IMR-90 (cell line): ENCODE results near the gene FBN3. TPM values are rescaled to one million over a fixed set of nuclear protein-coding genes. Genes with fewer than 3 reads are reported as not detected.

Experiments used
- ATAC-seq: fragments of 200-7000 bp; cut with Tn5 transposase; 2 replicates; pipeline ENCODE4 v1.9.1; 2020; ENCODE audit warnings: low read depth, mild to moderate bottlenecking, moderate library complexity
- BruUV-seq: library from RNA; stranded (reverse); fragments of 400-500 nt; replicated peaks from 2 replicates; lab custom pipeline; 2021; lab: Mats Ljungman, UMichigan
- CTCF ChIA-PET: fragments of 300-600 bp; formaldehyde crosslinking; extraction: SDS; loops from one replicate; lab custom pipeline; 2021; ENCODE audit warnings: antibody characterized with exemption; lab: Yijun Ruan, JAX
- POLR2A ChIA-PET: fragments of 300-600 bp; sonication (Branson Sonifier 250); formaldehyde crosslinking; loops from one replicate; lab custom pipeline; 2022; ENCODE audit warnings: antibody characterized with exemption; ENCODE audit not compliant: unreplicated experiment; lab: Charles Lee
- DNase-seq: peaks from one replicate; pipeline ENCODE4 v3.0.0; 2013
- H2AFZ ChIP-seq: replicated peaks from 2 replicates; pipeline ENCODE3; 2013; ENCODE audit warnings: low read length, mild to moderate bottlenecking; ENCODE audit not compliant: poor library complexity
- H2AK5ac ChIP-seq: 2 replicates; pipeline ENCODE4 v1.6.1; 2013; ENCODE audit warnings: low read depth, low read length, inconsistent platforms
- H2AK9ac ChIP-seq: replicated peaks from 2 replicates; pipeline ENCODE3; 2013; ENCODE audit warnings: mild to moderate bottlenecking, low read depth, low read length, moderate library complexity; ENCODE audit not compliant: poor library complexity
- H2BK120ac ChIP-seq: 2 replicates; pipeline ENCODE4 v1.6.1; 2013; ENCODE audit warnings: low read depth, low read length, inconsistent platforms
- H2BK15ac ChIP-seq: 3 replicates; pipeline ENCODE4 v1.6.1; 2013; ENCODE audit warnings: low read depth, low read length, inconsistent platforms
- H2BK20ac ChIP-seq: 2 replicates; pipeline ENCODE4 v1.6.1; 2013; ENCODE audit warnings: low read depth, mild to moderate bottlenecking, inconsistent platforms, low read length, moderate library complexity
- H2BK5ac ChIP-seq: 2 replicates; pipeline ENCODE4 v1.6.1; 2013; ENCODE audit warnings: mild to moderate bottlenecking, low read depth, low read length, inconsistent platforms; ENCODE audit not compliant: poor library complexity, severe bottlenecking
- H3K14ac ChIP-seq: replicated peaks from 2 replicates; pipeline ENCODE4 v1.6.1; 2013; ENCODE audit warnings: low read depth, low read length, inconsistent platforms
- H3K18ac ChIP-seq: 2 replicates; pipeline ENCODE4 v1.6.1; 2013; ENCODE audit warnings: low read depth, low read length, control low read depth
- H3K23ac ChIP-seq: 2 replicates; pipeline ENCODE4 v1.6.1; 2013; ENCODE audit warnings: low read depth, low read length, inconsistent platforms
- H3K27ac ChIP-seq: 2 replicates; pipeline ENCODE4 v1.5.1; 2013; ENCODE audit warnings: mild to moderate bottlenecking, control low read depth, low read length; ENCODE audit not compliant: insufficient read depth
- H3K27me3 ChIP-seq: 2 replicates; pipeline ENCODE4 v1.6.1; 2013; ENCODE audit warnings: low read length; ENCODE audit not compliant: control insufficient read depth, insufficient read depth
- H3K36me3 ChIP-seq: 2 replicates; pipeline ENCODE4 v1.6.1; 2013; ENCODE audit warnings: low read length, mixed read lengths; ENCODE audit not compliant: control insufficient read depth, insufficient read depth
- H3K4ac ChIP-seq: 2 replicates; pipeline ENCODE4 v1.6.1; 2013; ENCODE audit warnings: low read depth, low read length, inconsistent platforms
- H3K4me1 ChIP-seq: 2 replicates; pipeline ENCODE4 v1.6.1; 2013; ENCODE audit warnings: low read length, mixed read lengths; ENCODE audit not compliant: control insufficient read depth, insufficient read depth
- H3K4me2 ChIP-seq: 2 replicates; pipeline ENCODE4 v1.6.1; 2013; ENCODE audit warnings: low read depth, mild to moderate bottlenecking, control low read depth, low read length, moderate library complexity
- H3K4me3 ChIP-seq: 2 replicates; pipeline ENCODE4 v1.5.1; 2013; ENCODE audit warnings: low read depth, mild to moderate bottlenecking, control low read depth, low read length, moderate library complexity; ENCODE audit not compliant: insufficient read depth
- H3K56ac ChIP-seq: 2 replicates; pipeline ENCODE4 v1.6.1; 2013; ENCODE audit warnings: low read length, inconsistent platforms; ENCODE audit not compliant: insufficient read depth; ENCODE audit errors: extremely low read depth
- H3K79me1 ChIP-seq, 2 experiments: 2 replicates each; pipeline ENCODE4 v1.6.1; 2013; ENCODE audit warnings: low read length in 2 of 2, inconsistent platforms in 1 of 2, low read depth in 1 of 2
- H3K9ac ChIP-seq: 2 replicates; pipeline ENCODE4 v1.6.1; 2013; ENCODE audit warnings: low read depth, low read length, control low read depth
- H3K9me1 ChIP-seq: 2 replicates; pipeline ENCODE4 v1.6.1; 2013; ENCODE audit warnings: low read length, inconsistent platforms; ENCODE audit not compliant: insufficient read depth
- H3K9me3 ChIP-seq: 2 replicates; pipeline ENCODE4 v1.6.1; 2013; ENCODE audit warnings: low read length; ENCODE audit not compliant: control insufficient read depth, insufficient read depth
- H4K20me1 ChIP-seq: 2 replicates; pipeline ENCODE4 v1.6.1; 2013; ENCODE audit warnings: low read length, inconsistent platforms; ENCODE audit not compliant: insufficient read depth
- H4K5ac ChIP-seq: 2 replicates; pipeline ENCODE4 v1.6.1; 2013; ENCODE audit warnings: mild to moderate bottlenecking, low read depth, low read length, control low read depth
- H4K8ac ChIP-seq, 2 experiments: 2 replicates each; pipeline ENCODE4 v1.6.1; 2013; ENCODE audit warnings: low read depth in 2 of 2, low read length in 2 of 2, control low read depth in 1 of 2, inconsistent platforms in 1 of 2
- H4K91ac ChIP-seq: 2 replicates; pipeline ENCODE4 v1.6.1; 2013; ENCODE audit warnings: low read depth, low read length, inconsistent platforms; ENCODE audit not compliant: insufficient read depth
- BHLHE40 ChIP-seq: fragments of 150-350 bp; IDR thresholded peaks from 2 replicates; pipeline ENCODE4 v1.6.1; 2016; ENCODE audit warnings: mild to moderate bottlenecking, low read depth, low read length
- FOS ChIP-seq: fragments of 150-350 bp; IDR thresholded peaks from 2 replicates; pipeline ENCODE4 v1.6.1; 2016; ENCODE audit warnings: low read depth, low read length
- NFE2L2 ChIP-seq: fragments of 150-350 bp; IDR thresholded peaks from 2 replicates; pipeline ENCODE4 v1.6.1; 2016; ENCODE audit warnings: low read depth, mild to moderate bottlenecking, low read length
- POLR2A ChIP-seq: IDR thresholded peaks from 2 replicates; pipeline ENCODE4 v1.6.1; 2012; ENCODE audit warnings: mild to moderate bottlenecking, low read depth, low read length
- RAD21 ChIP-seq: IDR thresholded peaks from 2 replicates; pipeline ENCODE4 v1.6.1; 2012; ENCODE audit warnings: low read length, improper control_type of control experiment
- RCOR1 ChIP-seq: IDR thresholded peaks from 2 replicates; pipeline ENCODE4 v1.6.1; 2012; ENCODE audit warnings: mild to moderate bottlenecking, low read length, improper control_type of control experiment; ENCODE audit not compliant: insufficient replicate concordance
- WGBS, 2 experiments: methylation state at CpG; one replicate each; pipeline versions ENCODE4 v1.1.5 to v1.1.7; 2013; ENCODE audit warnings: missing lambda C conversion rate in 2 of 2; ENCODE audit not compliant: insufficient read length in 1 of 2; ENCODE audit errors: extremely low coverage in 2 of 2; 5-methylcytosine and 5-hydroxymethylcytosine counted together
- dilution Hi-C: fragments of 300-500 bp; cut with HindIII; formaldehyde crosslinking; loops from one replicate; pipeline ENCODE4 v1.14.3; 2018; ENCODE audit warnings: low sequenced_read_pairs; ENCODE audit not compliant: unreplicated experiment
- in situ Hi-C: fragments of 300-500 bp; cut with MboI; formaldehyde crosslinking; loops from 3 replicates; pipeline ENCODE4 v1.14.3; 2019; ENCODE audit warnings: low sequenced_read_pairs, inconsistent platforms, mixed read lengths
- intact Hi-C: fragments of 100-400 bp; cut with micrococcal nuclease; formaldehyde crosslinking; loops from 2 replicates; pipeline ENCODE4 v1.10.0; 2022
- polyA plus RNA-seq, 3 experiments: library from polyadenylated mRNA; depleted of rRNA; stranded (reverse); fragments of >200 nt; gene quantifications; 2 replicates each; pipeline ENCODE4 v1.2.3, GENCODE V29; 2012; ENCODE audit warnings: low replicate concordance in 1 of 3
- total RNA-seq: library from RNA; depleted of rRNA; stranded (reverse); fragments of >200 nt; gene quantifications from 2 replicates; pipeline ENCODE4 v1.2.3, GENCODE V29; 2012
- TF ChIP-seq, protein P1 (sequence below): fragments of 150-350 bp; IDR thresholded peaks from 2 replicates; pipeline ENCODE4 v1.6.1; 2016; ENCODE audit warnings: low read depth, mild to moderate bottlenecking, low read length, moderate library complexity, borderline replicate concordance

The FBN3 gene
- total and polyA plus RNA-seq, 2 of the 4 experiments (the other 2 are of a cell fraction), result not detected

DNA sequence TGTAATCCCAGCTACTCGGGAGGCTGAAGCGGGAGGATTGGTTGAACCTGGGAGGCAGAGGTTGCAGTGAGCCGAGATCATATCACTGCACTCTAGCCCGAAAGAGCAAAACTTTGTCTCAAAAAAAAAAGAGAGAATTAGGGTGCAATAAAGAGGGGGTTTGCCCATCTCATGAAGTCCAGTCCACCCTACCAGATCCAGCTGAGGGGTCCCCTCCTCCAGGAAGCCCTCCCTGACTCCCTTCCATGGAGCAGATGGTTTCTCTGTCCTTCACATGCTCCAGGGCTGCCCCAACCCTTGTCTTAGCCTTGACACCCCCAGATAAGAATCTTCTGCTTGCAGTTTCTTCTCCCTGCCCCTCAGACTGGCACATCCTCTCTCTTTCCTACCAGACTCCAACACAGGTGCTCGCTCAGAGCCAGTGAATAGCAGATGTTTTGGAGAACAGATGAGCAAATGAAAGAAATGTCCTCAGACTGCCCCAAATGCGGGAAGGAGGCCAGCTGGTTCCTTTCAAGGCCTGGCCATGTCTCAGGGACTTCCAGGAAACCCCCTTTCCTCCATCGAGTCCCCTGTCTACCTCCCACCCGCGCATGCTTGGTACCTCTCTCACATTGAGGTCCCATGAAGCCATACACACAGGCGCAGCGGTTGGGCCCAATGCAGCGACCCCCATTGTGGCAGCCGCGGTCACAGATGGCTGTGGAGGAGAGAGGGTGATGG is 5.0 kb downstream of the FBN3 start:
- DNase-seq (no peak), ATAC-seq (no peak)
- Histone ChIP-seq H3K18ac (no peak overlapping the region), H3K36me3 (no peaks in the 10 kb centered on the region), H3K9me1 (no peaks in the 10 kb centered on the region), H3K23ac (no peak overlapping the region), H2BK5ac (no peak overlapping the region), H3K56ac (no peak overlapping the region), H3K9me3 (no peaks in the 10 kb centered on the region), H3K27ac (no peak overlapping the region), H3K27me3 (peaks cover 44% of the 10 kb centered on the region), H2BK15ac (no peak overlapping the region), H4K8ac (no peak overlapping the region), H4K91ac (no peak overlapping the region), H4K5ac (no peak overlapping the region), H3K4ac (no peak overlapping the region), H3K4me1 (peaks cover 2% of the 10 kb centered on the region; the same call in 1 of the 2 replicates), H3K9ac (no peak overlapping the region), H2AK9ac (no peak overlapping the region), H2BK20ac (no peak overlapping the region), H3K4me2 (no peak overlapping the region), H2AFZ (no peak overlapping the region), H2BK120ac (no peak overlapping the region), H3K4me3 (no peak overlapping the region), H3K79me1 (no peaks in the 10 kb centered on the region), H2AK5ac (no peak overlapping the region), H4K20me1 (no peaks in the 10 kb centered on the region), H3K14ac (no peak overlapping the region)
- intact Hi-C loops, result no loop called here
- TF ChIP-seq, protein P1, sequence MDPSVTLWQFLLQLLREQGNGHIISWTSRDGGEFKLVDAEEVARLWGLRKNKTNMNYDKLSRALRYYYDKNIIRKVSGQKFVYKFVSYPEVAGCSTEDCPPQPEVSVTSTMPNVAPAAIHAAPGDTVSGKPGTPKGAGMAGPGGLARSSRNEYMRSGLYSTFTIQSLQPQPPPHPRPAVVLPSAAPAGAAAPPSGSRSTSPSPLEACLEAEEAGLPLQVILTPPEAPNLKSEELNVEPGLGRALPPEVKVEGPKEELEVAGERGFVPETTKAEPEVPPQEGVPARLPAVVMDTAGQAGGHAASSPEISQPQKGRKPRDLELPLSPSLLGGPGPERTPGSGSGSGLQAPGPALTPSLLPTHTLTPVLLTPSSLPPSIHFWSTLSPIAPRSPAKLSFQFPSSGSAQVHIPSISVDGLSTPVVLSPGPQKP, result no peak
- TF ChIP-seq FOS (no peak), NFE2L2 (no peak), BHLHE40 (no peak), POLR2A (no peak), RCOR1 (no peak), RAD21 (no peak)
- in situ Hi-C loops, result no loop called here
- BruUV-seq, result no TSS peak
- ChIA-PET POLR2A (no interaction called here), CTCF (no interaction called here)
- 0% methylated on average over 1 of the region's 14 CpGs; no CpG with 5 or more reads in 1 of the 2 experiments for WGBS, 2 experiments
- dilution Hi-C loops, result no loop called here
